B cell (primary cell): ENCODE data around the gene USB1. TPM values are rescaled to one million over a fixed set of nuclear protein-coding genes. Genes with fewer than 3 reads are reported as not detected.

ENCODE experiments used
- ATAC-seq: fragments of 200-7000 bp; cut with Tn5 transposase; one replicate; pipeline ENCODE4 v1.10.0; 2021; ENCODE audit warnings: low read depth, mild to moderate bottlenecking, moderate number of reproducible peaks, moderate library complexity
- CTCF ChIA-PET: fragments of 350-600 bp; sonication (Branson Sonifier 250); formaldehyde crosslinking; loops from one replicate; lab custom pipeline; 2021; ENCODE audit warnings: antibody characterized with exemption, inconsistent platforms; lab: Charles Lee
- POLR2A ChIA-PET: fragments of 350-600 bp; sonication (Branson Sonifier 250); formaldehyde crosslinking; loops from one replicate; lab custom pipeline; 2021; ENCODE audit warnings: antibody characterized with exemption; lab: Charles Lee
- DNase-seq: peaks from one replicate; pipeline ENCODE4 v3.0.0; 2013
- H2AFZ ChIP-seq: 2 replicates; pipeline ENCODE4 v1.6.1; 2012; ENCODE audit warnings: mild to moderate bottlenecking, low read depth, low read length; ENCODE audit not compliant: insufficient read depth, poor library complexity, severe bottlenecking
- H3K27ac ChIP-seq, 2 donors: 1 replicate in 1 of 2; 2 replicates in 1 of 2; pipeline ENCODE4 v1.5.1; 2012 to 2013; ENCODE audit warnings: low read length in 2 of 2, mild to moderate bottlenecking in 2 of 2, moderate library complexity in 1 of 2
- H3K27me3 ChIP-seq, 4 experiments: fragments of 200-600 bp in 1 of 4; sonication (generic) in 1 of 4; replicated peaks in 1 of 4; 1 replicate in 2 of 4; 2 replicates in 2 of 4; pipeline versions ENCODE4 v1.6.1 to v1.7.0; 2013 to 2016; ENCODE audit warnings: low read length in 3 of 4, mild to moderate bottlenecking in 2 of 4, mixed read lengths in 1 of 4, moderate library complexity in 1 of 4; ENCODE audit not compliant: insufficient read depth in 4 of 4, control insufficient read depth in 3 of 4; ENCODE audit errors: control extremely low read depth in 1 of 4
- H3K36me3 ChIP-seq, 2 experiments: replicated peaks in 1 of 2; 1 replicate in 1 of 2; 2 replicates in 1 of 2; pipeline versions ENCODE4 v1.6.1 to v1.7.1; 2013; ENCODE audit warnings: low read length in 1 of 2; ENCODE audit not compliant: insufficient read depth in 2 of 2, control insufficient read depth in 1 of 2; ENCODE audit errors: control extremely low read depth in 1 of 2, extremely low read depth in 1 of 2
- H3K4me1 ChIP-seq, 2 donors: fragments of 200-600 bp in 1 of 2; sonication (generic) in 1 of 2; 1 replicate in 1 of 2; 2 replicates in 1 of 2; pipeline versions ENCODE4 v1.5.1 to v1.6.1; 2013 to 2017; ENCODE audit warnings: low read length in 2 of 2; ENCODE audit not compliant: control insufficient read depth in 2 of 2, insufficient read depth in 2 of 2
- H3K4me2 ChIP-seq: replicated peaks from 2 replicates; pipeline ENCODE3; 2012; ENCODE audit warnings: mild to moderate bottlenecking, low read depth, low read length; ENCODE audit not compliant: poor library complexity, severe bottlenecking
- H3K4me3 ChIP-seq, 5 experiments: fragments of 200-600 bp in 1 of 5; sonication (generic) in 1 of 5; 1 replicate in 3 of 5; 2 replicates in 2 of 5; pipeline versions ENCODE4 v1.5.1 to v1.7.0; 2011 to 2016; ENCODE audit warnings: low read length in 4 of 5, mild to moderate bottlenecking in 4 of 5, low read depth in 2 of 5, control low read depth in 1 of 5, moderate library complexity in 1 of 5; ENCODE audit not compliant: insufficient read depth in 1 of 5; ENCODE audit errors: control extremely low read depth in 1 of 5, extremely low read depth in 1 of 5
- H3K79me2 ChIP-seq: fragments of 200-600 bp; sonication (generic); one replicate; pipeline ENCODE4 v1.6.0; 2016; ENCODE audit warnings: low read length; ENCODE audit not compliant: control insufficient read depth, insufficient read depth
- H3K9ac ChIP-seq: fragments of 200-600 bp; sonication (generic); 2 replicates; pipeline ENCODE4 v1.6.1; 2017; ENCODE audit warnings: mild to moderate bottlenecking, low read length, moderate library complexity
- H3K9me3 ChIP-seq, 3 donors: one replicate each; pipeline versions ENCODE4 v1.6.1 to v1.7.1; 2013; ENCODE audit warnings: low read length in 2 of 3; ENCODE audit not compliant: control insufficient read depth in 2 of 3, insufficient read depth in 1 of 3; ENCODE audit errors: control extremely low read depth in 1 of 3
- H4K20me1 ChIP-seq: 2 replicates; pipeline ENCODE4 v1.6.0; 2012; ENCODE audit warnings: mild to moderate bottlenecking, low read length; ENCODE audit not compliant: insufficient read depth, control insufficient read depth, poor library complexity, severe bottlenecking
- H3K27ac Mint-ChIP-seq: one replicate; pipeline ENCODE4 v1.8.0; 2021; ENCODE audit warnings: mixed read lengths
- H3K27me3 Mint-ChIP-seq: one replicate; pipeline ENCODE4 v1.8.0; 2021; ENCODE audit warnings: mixed read lengths
- H3K4me1 Mint-ChIP-seq: one replicate; pipeline ENCODE4 v1.8.0; 2021; ENCODE audit warnings: mixed read lengths
- H3K4me3 Mint-ChIP-seq: one replicate; pipeline ENCODE4 v1.8.0; 2021; ENCODE audit warnings: mixed read lengths
- H3K9me3 Mint-ChIP-seq: one replicate; pipeline ENCODE4 v1.8.0; 2022; ENCODE audit warnings: mixed read lengths; ENCODE audit not compliant: insufficient read depth
- EZH2 ChIP-seq: IDR thresholded peaks from 2 replicates; pipeline ENCODE4 v1.6.1; 2012; ENCODE audit warnings: borderline replicate concordance, low read depth, mild to moderate bottlenecking, moderate library complexity, low read length; ENCODE audit not compliant: insufficient read depth, poor library complexity, severe bottlenecking
- WGBS: methylation state at CpG from one replicate; pipeline ENCODE4 v1.1.5; 2013; ENCODE audit warnings: missing lambda C conversion rate; ENCODE audit not compliant: insufficient coverage; 5-methylcytosine and 5-hydroxymethylcytosine counted together
- intact Hi-C: fragments of 100-400 bp; cut with micrococcal nuclease; formaldehyde crosslinking; loops from one replicate; pipeline ENCODE4 v1.10.0; 2022
- polyA plus RNA-seq: library from polyadenylated mRNA; depleted of rRNA; stranded (reverse); fragments of >200 nt; gene quantifications from 2 replicates; pipeline ENCODE4 v1.2.3, GENCODE V29; 2012
- total RNA-seq, 2 donors: library from RNA; stranded (reverse); fragments of 120-200 nt in 1 of 2; gene quantifications; 1 replicate in 1 of 2; 2 replicates in 1 of 2; pipeline versions ENCODE4 v1.2.3 to v1.2.4, GENCODE V29; 2013 to 2022
- TF ChIP-seq, protein P1 (sequence below): fragments of 200-600 bp; IDR thresholded peaks from one replicate; pipeline ENCODE4 v1.8.0; 2022; ENCODE audit warnings: antibody characterized with exemption, mild to moderate bottlenecking

USB1 gene
- total and polyA plus RNA-seq, 2 donors (not counting 1 experiment from before 2014, with no cell fraction given), result 32.8 to 37.0 TPM

DNA sequence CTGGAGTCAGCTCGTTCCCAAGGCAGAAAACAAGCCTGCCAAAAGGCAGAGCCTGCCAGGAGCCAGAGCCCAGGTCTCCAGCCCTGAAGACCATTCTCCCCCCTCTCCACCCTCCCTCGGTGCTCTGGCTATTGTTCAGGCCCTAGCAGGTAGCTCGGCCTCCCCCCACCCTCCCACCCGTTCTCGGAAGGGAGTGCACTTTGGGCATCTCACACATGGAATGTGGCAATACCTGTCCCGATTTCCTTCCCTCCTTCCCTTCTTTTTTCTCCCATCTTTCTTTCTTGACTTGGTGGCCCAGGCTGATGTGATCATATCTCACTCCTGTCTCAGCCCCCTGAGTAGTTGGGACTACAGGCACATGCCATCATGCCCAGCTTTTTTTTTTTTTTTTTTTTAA, 42.7 kb upstream of the USB1 start:
- no peaks in the 10 kb centered on the region for H3K4me1 ChIP-seq
- H3K4me3 ChIP-seq, result no peak overlapping the region
- TF ChIP-seq, protein P1, sequence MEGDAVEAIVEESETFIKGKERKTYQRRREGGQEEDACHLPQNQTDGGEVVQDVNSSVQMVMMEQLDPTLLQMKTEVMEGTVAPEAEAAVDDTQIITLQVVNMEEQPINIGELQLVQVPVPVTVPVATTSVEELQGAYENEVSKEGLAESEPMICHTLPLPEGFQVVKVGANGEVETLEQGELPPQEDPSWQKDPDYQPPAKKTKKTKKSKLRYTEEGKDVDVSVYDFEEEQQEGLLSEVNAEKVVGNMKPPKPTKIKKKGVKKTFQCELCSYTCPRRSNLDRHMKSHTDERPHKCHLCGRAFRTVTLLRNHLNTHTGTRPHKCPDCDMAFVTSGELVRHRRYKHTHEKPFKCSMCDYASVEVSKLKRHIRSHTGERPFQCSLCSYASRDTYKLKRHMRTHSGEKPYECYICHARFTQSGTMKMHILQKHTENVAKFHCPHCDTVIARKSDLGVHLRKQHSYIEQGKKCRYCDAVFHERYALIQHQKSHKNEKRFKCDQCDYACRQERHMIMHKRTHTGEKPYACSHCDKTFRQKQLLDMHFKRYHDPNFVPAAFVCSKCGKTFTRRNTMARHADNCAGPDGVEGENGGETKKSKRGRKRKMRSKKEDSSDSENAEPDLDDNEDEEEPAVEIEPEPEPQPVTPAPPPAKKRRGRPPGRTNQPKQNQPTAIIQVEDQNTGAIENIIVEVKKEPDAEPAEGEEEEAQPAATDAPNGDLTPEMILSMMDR, result no peak
- Mint-ChIP-seq H3K9me3 (no peaks in the 10 kb centered on the region), H3K4me1 (no peaks in the 10 kb centered on the region), H3K27ac (no peak overlapping the region), H3K27me3 (peaks cover 11% of the 10 kb centered on the region), H3K4me3 (no peak overlapping the region)
- H3K36me3 ChIP-seq, result no peaks in the 10 kb centered on the region
- no peak overlapping the region for H2AFZ ChIP-seq
- H3K9me3 ChIP-seq, result peaks cover 0 to 7% (median 0%) of the 10 kb centered on the region in 3 donors
- H4K20me1 ChIP-seq, result no peaks in the 10 kb centered on the region
- 80% methylated on average over 6 of the region's 6 CpGs for WGBS
- DNase-seq (no peak), ATAC-seq (no peak)
- POLR2A ChIA-PET, result no interaction called here
- intact Hi-C loops, result no loop called here
- no peak overlapping the region for H3K4me2 ChIP-seq
- H3K27ac ChIP-seq, result no peak overlapping the region
- H3K27me3 ChIP-seq, result no peaks in the 10 kb centered on the region
- H3K79me2 ChIP-seq, result no peaks in the 10 kb centered on the region
- H3K9ac ChIP-seq, result no peak overlapping the region
- CTCF ChIA-PET, result no interaction called here

DNA sequence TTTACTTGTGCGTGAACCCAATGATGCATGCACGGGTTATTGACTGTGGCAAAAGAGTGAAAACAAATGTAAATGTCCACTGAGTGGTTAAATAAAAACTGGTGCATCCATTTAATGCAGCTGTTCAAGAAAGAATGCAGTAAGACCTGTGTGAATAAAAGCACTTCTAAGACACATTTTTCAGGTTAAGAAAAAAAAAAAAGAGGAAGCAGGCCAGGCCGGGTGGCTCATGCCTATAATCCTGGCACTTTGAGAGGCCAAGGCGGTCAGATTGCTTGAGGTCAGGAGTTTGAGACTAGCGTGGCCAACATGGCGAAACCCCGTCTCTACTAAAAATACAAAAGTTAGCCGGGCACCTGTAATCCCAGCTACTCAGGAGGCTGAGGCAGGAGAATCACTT, 42.1 kb upstream of the USB1 start:
- H3K9ac ChIP-seq, result no peak overlapping the region
- ATAC-seq, result no peak
- no peak overlapping the region for H3K4me2 ChIP-seq
- intact Hi-C loops, result no loop called here
- no peak for TF ChIP-seq EZH2
- TF ChIP-seq, protein P1, result no peak
- H3K79me2 ChIP-seq, result no peaks in the 10 kb centered on the region
- no peak overlapping the region for H3K4me3 Mint-ChIP-seq
- POLR2A ChIA-PET, result no interaction called here
- H4K20me1 ChIP-seq, result no peaks in the 10 kb centered on the region
- no peaks in the 10 kb centered on the region for H3K4me1 ChIP-seq
- H3K9me3 Mint-ChIP-seq, result no peaks in the 10 kb centered on the region
- 62% methylated on average over 7 of the region's 8 CpGs for WGBS
- H3K4me1 Mint-ChIP-seq, result no peaks in the 10 kb centered on the region
- no peaks in the 10 kb centered on the region for H3K36me3 ChIP-seq
- CTCF ChIA-PET, result interaction anchor here (0.7 kb wide), 1 partner anchor 113 kb away, joined by 3 read pairs; no protein-coding TSS in a partner anchor
- no peak overlapping the region for H3K27ac ChIP-seq
- H2AFZ ChIP-seq, result no peak overlapping the region
- H3K27ac Mint-ChIP-seq, result no peak overlapping the region
- no peak for DNase-seq
- no peaks in the 10 kb centered on the region for H3K27me3 ChIP-seq
- peaks cover 10% of the 10 kb centered on the region for H3K27me3 Mint-ChIP-seq
- H3K9me3 ChIP-seq, result peaks cover 0 to 7% (median 0%) of the 10 kb centered on the region in 3 donors
- no peak overlapping the region for H3K4me3 ChIP-seq
